Heart left ventricle (tissue), 16 donors: ENCODE results near the gene KRTAP4-9. TPM values are rescaled to one million over a fixed set of nuclear protein-coding genes. Genes with fewer than 3 reads are reported as not detected.
"Not testable (repeated sequence)": the region's sequence is repeated elsewhere in the genome, so short reads cannot be mapped to it uniquely, and the experiment has no call there.

Source experiments
- ATAC-seq, 4 donors: fragments of 200-7000 bp; cut with Tn5 transposase; one replicate each; pipeline ENCODE4 v1.9.1; 2020 to 2022; ENCODE audit warnings: moderate library complexity in 4 of 4, mild to moderate bottlenecking in 3 of 4, moderate number of reproducible peaks in 1 of 4
- DNase-seq, 5 donors: peaks; one replicate each; pipeline ENCODE4 v3.0.0-alpha.2; 2020
- H3K27ac ChIP-seq, 12 donors: fragments of 200-600 bp; sonication (generic) in 4 of 12; one replicate each; pipeline versions ENCODE4 v1.5.0 to v1.8.0; 2016 to 2022; ENCODE audit warnings: mild to moderate bottlenecking in 2 of 12
- H3K27me3 ChIP-seq, 9 donors: fragments of 200-600 bp; sonication (generic) in 2 of 9; one replicate each; pipeline versions ENCODE4 v1.5.1 to v1.8.0; 2016 to 2022; ENCODE audit warnings: mild to moderate bottlenecking in 3 of 9
- H3K36me3 ChIP-seq, 9 donors: fragments of 200-600 bp; sonication (generic) in 2 of 9; one replicate each; pipeline versions ENCODE4 v1.5.0 to v1.8.0; 2018 to 2022; ENCODE audit warnings: mild to moderate bottlenecking in 2 of 9
- H3K4me1 ChIP-seq, 12 donors: fragments of 200-600 bp; sonication (generic) in 4 of 12; one replicate each; pipeline versions ENCODE4 v1.5.0 to v1.8.0; 2016 to 2022; ENCODE audit warnings: mild to moderate bottlenecking in 3 of 12
- H3K4me3 ChIP-seq, 12 donors: fragments of 200-600 bp; sonication (generic) in 4 of 12; one replicate each; pipeline versions ENCODE4 v1.5.0 to v1.8.0; 2017 to 2022; ENCODE audit warnings: mild to moderate bottlenecking in 9 of 12, moderate library complexity in 4 of 12
- H3K9me3 ChIP-seq, 12 donors: fragments of 200-600 bp; sonication (generic) in 4 of 12; one replicate each; pipeline versions ENCODE4 v1.5.0 to v1.8.0; 2016 to 2022; ENCODE audit warnings: mild to moderate bottlenecking in 1 of 12
- POLR2A ChIP-seq, 2 donors: fragments of 450-650 bp; IDR thresholded peaks; one replicate each; pipeline ENCODE4 v1.6.1; 2017; ENCODE audit warnings: antibody characterized with exemption in 2 of 2, mild to moderate bottlenecking in 2 of 2, moderate library complexity in 2 of 2
- WGBS, 4 donors: extraction: QIAGEN DNeasy Blood & Tissue Kit in 2 of 4; methylation state at CpG; one replicate each; pipeline versions ENCODE4 v1.1.5 to v1.1.7; 2013 to 2018; 5-methylcytosine and 5-hydroxymethylcytosine counted together
- intact Hi-C, 10 donors: fragments of 100-400 bp; cut with DNase I; formaldehyde crosslinking; loops; one replicate each; pipeline versions ENCODE4 v1.11.1 to v1.14.2; 2022
- polyA plus RNA-seq, 2 donors: library from polyadenylated mRNA; stranded (reverse); fragments of 200-250 nt; gene quantifications; one replicate each; pipeline ENCODE4 v1.2.3, GENCODE V29; 2013
- total RNA-seq, 9 donors: library from RNA; depleted of rRNA in 2 of 9; stranded (reverse); fragments of >200 nt in 2 of 9; fragmentation: NEBNext Ultra II Directional in 3 of 9; extraction: Animal tissue kit (Norgen Biotek cat#: 25700) in 3 of 9; gene quantifications; one replicate each; pipeline versions ENCODE4 v1.1.0 to v1.2.4, GENCODE V29; 2016 to 2023
- TF ChIP-seq, protein P1 (sequence below), 12 donors: fragments of 200-600 bp; sonication (generic) in 4 of 12; IDR thresholded peaks; one replicate each; pipeline versions ENCODE4 v1.5.0 to v1.8.0; 2018 to 2022; ENCODE audit warnings: antibody characterized with exemption in 12 of 12, mild to moderate bottlenecking in 5 of 12
- donor health status: ischemic (EF 13 %, LVEDD 7.1; RV severe dilation, severe dysfunction).
- donor health status: healthy with polysubstance abuse.
- donor health status: DM: no; HTN: yes; CAD: no.
- donor health status: DM: no; HTN: no; CAD: no.
- donor health status: ischemic (EF 25% LVEDD 6.9; RV normal size, moderate dysfunction).
- donor health status: ischemic (EF 25% LVEDD 5.7; RV mildly dilated, moderate dysfunction).
- donor health status: healthy.
- donor health status: DM: yes; HTN: yes; CAD: no.
- donor health status: ischemic (EF 35%, LVEDD 5.7; RV mildly dilated, moderate dysfunction).
- donor health status: nonischemic (EF 11% LVEDD 7.7; RV severe dilation, severe dysfunction).
- donor health status: DM: yes; HTN: yes; CAD: no.
- donor health status: PGD.
- donor health status: ischemic (EF 29% LVEDD 5.4; RV normal size, mild dysfunction).
- donor health status: nonischemic (EF 23%, LVEDD 6.1; RV moderate dilation, normal function).

Gene KRTAP4-9
- total and polyA plus RNA-seq, 11 donors: not detected

DNA sequence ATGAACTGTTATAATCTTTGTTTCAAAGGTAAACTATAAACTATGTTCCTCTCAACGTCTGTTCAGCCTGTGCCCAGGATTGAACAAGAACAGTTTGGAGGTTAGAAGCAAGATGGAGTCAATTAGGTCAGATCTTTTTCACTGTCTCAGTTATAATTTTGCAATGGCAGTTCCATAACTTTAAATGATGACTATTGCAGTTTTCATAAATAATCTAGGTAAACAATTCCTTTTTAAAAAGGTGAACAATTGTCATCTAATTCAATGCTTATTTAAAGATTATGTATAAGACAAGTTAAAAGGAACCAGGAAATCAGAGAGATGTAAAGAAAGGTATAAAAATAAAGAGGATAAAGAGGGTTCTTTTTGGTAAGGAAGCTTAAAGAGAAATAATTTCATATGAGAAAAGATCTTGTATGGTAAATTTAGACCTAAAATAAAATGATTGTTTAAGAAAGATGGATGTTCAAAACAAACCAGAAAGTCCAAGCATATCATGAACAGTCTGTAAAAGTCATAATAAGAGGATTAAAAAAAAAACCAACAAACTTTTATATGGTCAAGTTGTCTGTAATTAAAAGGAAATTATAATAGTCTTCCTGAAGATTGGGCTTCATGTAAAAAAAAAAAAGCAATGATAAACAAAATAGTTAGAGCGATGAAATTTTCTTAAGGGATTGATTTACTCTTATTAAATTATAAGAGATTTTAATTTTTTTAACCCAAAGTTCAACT is 6.1 kb downstream of the KRTAP4-9 start:
- 66 to 74% (median 69%) methylated on average over 2 of the region's 2 CpGs for WGBS, 4 donors
- intact Hi-C loops: no loop called here
- TF ChIP-seq POLR2A (IDR thresholded peaks at IDR 0.05): no peak
- TF ChIP-seq, protein P1, sequence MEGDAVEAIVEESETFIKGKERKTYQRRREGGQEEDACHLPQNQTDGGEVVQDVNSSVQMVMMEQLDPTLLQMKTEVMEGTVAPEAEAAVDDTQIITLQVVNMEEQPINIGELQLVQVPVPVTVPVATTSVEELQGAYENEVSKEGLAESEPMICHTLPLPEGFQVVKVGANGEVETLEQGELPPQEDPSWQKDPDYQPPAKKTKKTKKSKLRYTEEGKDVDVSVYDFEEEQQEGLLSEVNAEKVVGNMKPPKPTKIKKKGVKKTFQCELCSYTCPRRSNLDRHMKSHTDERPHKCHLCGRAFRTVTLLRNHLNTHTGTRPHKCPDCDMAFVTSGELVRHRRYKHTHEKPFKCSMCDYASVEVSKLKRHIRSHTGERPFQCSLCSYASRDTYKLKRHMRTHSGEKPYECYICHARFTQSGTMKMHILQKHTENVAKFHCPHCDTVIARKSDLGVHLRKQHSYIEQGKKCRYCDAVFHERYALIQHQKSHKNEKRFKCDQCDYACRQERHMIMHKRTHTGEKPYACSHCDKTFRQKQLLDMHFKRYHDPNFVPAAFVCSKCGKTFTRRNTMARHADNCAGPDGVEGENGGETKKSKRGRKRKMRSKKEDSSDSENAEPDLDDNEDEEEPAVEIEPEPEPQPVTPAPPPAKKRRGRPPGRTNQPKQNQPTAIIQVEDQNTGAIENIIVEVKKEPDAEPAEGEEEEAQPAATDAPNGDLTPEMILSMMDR (IDR thresholded peaks at IDR 0.05): no peak
- no peak for ATAC-seq
- H3K27ac ChIP-seq: no peak overlapping the region
- no peaks in the 10 kb centered on the region for H3K4me1 ChIP-seq
- H3K4me3 ChIP-seq: no peak overlapping the region
- no peaks in the 10 kb centered on the region for H3K9me3 ChIP-seq
- peaks cover 0 to 14% (median 0%) of the 10 kb centered on the region in 9 donors for H3K27me3 ChIP-seq
- DNase-seq: no peak
- no peaks in the 10 kb centered on the region for H3K36me3 ChIP-seq

DNA sequence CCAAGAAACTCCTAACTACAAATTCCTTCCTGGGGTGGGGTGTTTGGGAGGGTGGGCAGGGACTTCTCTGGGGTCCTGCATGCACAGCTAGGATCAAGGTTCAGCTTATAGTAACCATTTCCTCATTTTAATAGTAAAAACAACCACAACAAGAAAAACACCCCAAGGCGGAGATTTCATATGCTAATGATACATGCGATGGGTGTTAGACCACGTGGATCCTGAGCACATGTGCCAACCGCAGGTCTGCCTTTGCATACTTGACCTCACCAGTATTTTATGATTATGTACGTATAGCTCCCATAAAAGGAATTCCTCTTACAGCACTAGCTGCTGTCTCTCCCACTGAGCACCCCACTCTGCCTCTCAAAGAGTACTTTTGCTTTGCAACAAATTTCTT is 11.1 kb downstream of the KRTAP4-9 start:
- Histone ChIP-seq H3K9me3 (no peaks in the 10 kb centered on the region), H3K4me1 (no peaks in the 10 kb centered on the region), H3K27ac (no peak overlapping the region), H3K27me3 (peaks cover 0 to 18% (median 0%) of the 10 kb centered on the region in 9 donors), H3K36me3 (no peaks in the 10 kb centered on the region), H3K4me3 (no peak overlapping the region)
- intact Hi-C loops: no loop called here
- DNase-seq: no peak
- no peak for TF ChIP-seq POLR2A (IDR thresholded peaks at IDR 0.05)
- TF ChIP-seq, protein P1 (IDR thresholded peaks at IDR 0.05): no peak
- WGBS, 4 donors: 65 to 76% (median 72%) methylated on average over 5 of the region's 5 CpGs
- no peak for ATAC-seq

DNA sequence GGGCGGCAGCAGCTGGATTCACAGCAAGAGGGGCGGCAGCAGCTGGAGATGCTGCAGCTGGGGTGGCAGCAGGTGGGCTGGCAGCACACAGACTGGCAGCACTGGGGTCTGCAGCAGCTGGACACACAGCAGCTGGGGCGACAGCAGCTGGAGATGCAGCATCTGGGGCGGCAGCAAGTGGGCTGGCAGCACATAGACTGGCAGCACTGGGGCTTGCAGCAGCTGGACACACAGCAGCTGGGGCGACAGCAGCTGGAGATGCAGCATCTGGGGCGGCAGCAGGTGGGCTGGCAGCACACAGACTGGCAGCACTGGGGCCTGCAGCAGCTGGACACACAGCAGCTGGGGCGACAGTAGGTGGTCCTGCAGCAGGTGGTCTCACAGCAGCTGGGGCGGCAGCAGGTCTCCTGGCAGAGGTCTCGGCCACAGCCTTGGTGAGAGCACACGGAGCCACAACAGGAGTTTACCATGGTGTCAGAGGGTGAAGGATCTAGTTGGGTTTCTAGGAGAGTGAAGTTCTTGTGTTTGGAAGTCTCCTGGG is 12.7 kb downstream of the KRTAP4-9 start, which contains the start of gene KRTAP4-11:
KRTAP4-11 (minus strand) TSS at position 528 of the 541 bp plus-strand sequence; CDS start at position 470, 58 bp downstream.
- intact Hi-C loops, H3K4me3 ChIP-seq, H3K9me3 ChIP-seq, H3K27ac ChIP-seq, ATAC-seq, DNase-seq, H3K4me1 ChIP-seq, H3K36me3 ChIP-seq: not testable (repeated sequence)
- 62 to 78% (median 75%) methylated on average over 5 to 10 of the region's 10 CpGs for WGBS, 4 donors
- peaks cover 0 to 18% (median 0%) of the 10 kb centered on the region in 9 donors for H3K27me3 ChIP-seq

DNA sequence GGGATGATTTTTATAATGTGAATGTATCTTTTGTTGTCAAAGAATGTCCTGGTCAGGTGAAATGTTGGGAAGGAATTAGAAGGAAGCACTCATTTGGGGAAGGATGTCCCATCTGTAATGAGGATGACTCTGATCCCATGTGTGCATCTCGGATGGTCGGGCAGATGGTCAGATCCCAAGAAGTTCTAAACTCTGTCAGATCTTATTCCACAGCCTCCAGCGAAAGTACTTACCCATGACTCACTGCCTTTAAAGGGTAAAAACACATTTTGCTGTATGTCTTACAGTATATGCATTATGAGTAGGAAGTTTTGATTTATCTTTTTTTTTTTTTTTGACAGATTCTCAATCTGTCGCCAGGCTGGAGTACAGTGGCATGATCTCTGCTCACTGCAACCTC is 13.5 kb downstream of the KRTAP4-9 start:
- WGBS, 4 donors: 82 to 91% (median 88%) methylated on average over 4 of the region's 4 CpGs
- ATAC-seq: no peak
- no peaks in the 10 kb centered on the region for H3K9me3 ChIP-seq
- H3K36me3 ChIP-seq: no peaks in the 10 kb centered on the region
- DNase-seq: no peak
- H3K4me1 ChIP-seq: no peaks in the 10 kb centered on the region
- TF ChIP-seq POLR2A (IDR thresholded peaks at IDR 0.05): no peak
- TF ChIP-seq, protein P1 (IDR thresholded peaks at IDR 0.05): no peak
- intact Hi-C loops: no loop called here
- no peak overlapping the region for H3K27ac ChIP-seq
- H3K27me3 ChIP-seq: peaks cover 0 to 18% (median 0%) of the 10 kb centered on the region in 9 donors
- H3K4me3 ChIP-seq: no peak overlapping the region

DNA sequence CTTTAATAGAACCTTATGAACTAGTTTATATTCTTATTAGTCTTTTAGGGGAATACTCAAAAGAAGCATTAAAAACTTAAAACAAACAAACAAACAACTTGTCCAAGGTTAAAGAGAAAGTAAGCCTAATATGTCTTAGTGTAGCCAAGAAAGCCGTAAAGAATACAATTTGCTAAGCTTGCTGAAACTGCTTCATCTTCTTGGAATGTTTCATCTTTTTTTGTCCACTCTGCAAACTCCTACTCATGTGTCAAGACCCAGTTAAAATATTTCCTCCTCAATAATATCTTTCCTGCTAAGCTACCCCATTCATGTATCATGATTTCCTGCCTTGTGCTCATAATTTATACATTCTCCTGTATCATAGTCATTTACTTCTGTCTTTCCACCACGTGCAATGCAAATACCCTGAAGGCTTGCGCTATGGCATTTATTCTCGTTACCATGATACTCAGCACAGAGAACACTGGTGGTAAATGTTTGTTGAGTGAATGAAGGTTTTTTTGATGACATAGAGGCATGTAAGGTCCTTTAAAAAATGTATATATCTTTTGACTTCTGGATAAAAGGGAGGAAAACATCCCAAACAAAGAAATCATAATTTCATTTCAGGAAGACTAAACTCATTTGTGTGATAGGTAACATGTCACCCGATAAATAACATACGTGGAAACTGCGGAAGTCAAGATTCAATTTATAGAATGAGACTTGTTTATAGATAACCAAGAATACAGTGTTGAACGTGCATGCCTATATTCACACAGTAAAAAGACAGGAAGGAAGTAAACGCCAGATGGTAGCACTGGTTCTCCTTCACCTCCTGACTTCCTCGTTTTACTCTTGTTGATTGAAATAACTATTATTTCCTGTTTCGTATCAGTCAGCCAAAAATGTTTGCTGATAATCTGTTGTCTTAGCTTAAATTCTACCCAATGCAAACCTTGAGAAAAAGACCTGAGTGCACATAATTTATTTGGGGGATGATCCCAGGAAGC is 14.8 kb downstream of the KRTAP4-9 start:
- H3K36me3 ChIP-seq, H3K27ac ChIP-seq, H3K9me3 ChIP-seq, intact Hi-C loops, ATAC-seq, H3K4me1 ChIP-seq, H3K4me3 ChIP-seq, DNase-seq: not testable (repeated sequence)
- WGBS, 4 donors: 54 to 57% (median 56%) methylated on average over 11 of the region's 11 CpGs
- peaks cover 0 to 18% (median 0%) of the 10 kb centered on the region in 9 donors for H3K27me3 ChIP-seq
